GM23248 (cell line): ENCODE results near the gene KCNG2. TPM values are rescaled to one million over a fixed set of nuclear protein-coding genes. Genes with fewer than 3 reads are reported as not detected.

Experiments
- DNase-seq: peaks from one replicate; pipeline ENCODE4 v3.0.0-alpha.2; 2015
- H2AFZ ChIP-seq: fragments of 200-600 bp; sonication (generic); 2 replicates; pipeline ENCODE4 v1.6.1; 2016; ENCODE audit warnings: antibody characterized with exemption
- H3F3A ChIP-seq: fragments of 200-600 bp; sonication (generic); 2 replicates; pipeline ENCODE4 v1.6.1; 2016; ENCODE audit warnings: mild to moderate bottlenecking, antibody characterized with exemption, mixed run types; ENCODE audit not compliant: insufficient read depth
- H3K27ac ChIP-seq: fragments of 200-600 bp; sonication (generic); 2 replicates; pipeline ENCODE4 v1.5.1; 2016; ENCODE audit warnings: mild to moderate bottlenecking
- H3K27me3 ChIP-seq: fragments of 200-600 bp; sonication (generic); replicated peaks from 2 replicates; pipeline ENCODE4 v1.6.1; 2016; ENCODE audit warnings: mild to moderate bottlenecking; ENCODE audit not compliant: insufficient read depth
- H3K36me3 ChIP-seq: fragments of 200-600 bp; sonication (generic); 2 replicates; pipeline ENCODE4 v1.6.1; 2016; ENCODE audit warnings: low read depth, mild to moderate bottlenecking
- H3K4me1 ChIP-seq: fragments of 200-600 bp; sonication (generic); 2 replicates; pipeline ENCODE4 v1.6.1; 2016; ENCODE audit warnings: mild to moderate bottlenecking; ENCODE audit not compliant: insufficient read depth
- H3K4me2 ChIP-seq: fragments of 200-600 bp; sonication (generic); one replicate; pipeline ENCODE4 v1.6.1; 2016; ENCODE audit warnings: mild to moderate bottlenecking; ENCODE audit not compliant: unreplicated experiment
- H3K4me3 ChIP-seq: fragments of 200-600 bp; sonication (generic); 2 replicates; pipeline ENCODE4 v1.5.1; 2016; ENCODE audit warnings: mild to moderate bottlenecking
- H3K79me2 ChIP-seq: fragments of 200-600 bp; sonication (generic); 2 replicates; pipeline ENCODE4 v1.6.1; 2016; ENCODE audit warnings: mild to moderate bottlenecking; ENCODE audit not compliant: insufficient read depth
- H3K9ac ChIP-seq: fragments of 200-600 bp; sonication (generic); 2 replicates; pipeline ENCODE4 v1.6.1; 2016; ENCODE audit warnings: mild to moderate bottlenecking
- H3K9me2 ChIP-seq: fragments of 200-600 bp; sonication (generic); 2 replicates; pipeline ENCODE4 v1.6.1; 2016; ENCODE audit warnings: mixed run types, mild to moderate bottlenecking, moderate library complexity; ENCODE audit not compliant: insufficient read depth
- H3K9me3 ChIP-seq: fragments of 200-600 bp; sonication (generic); one replicate; pipeline ENCODE4 v1.6.1; 2017; ENCODE audit warnings: low read depth
- H4K20me1 ChIP-seq: fragments of 200-600 bp; sonication (generic); 2 replicates; pipeline ENCODE4 v1.6.0; 2016; ENCODE audit not compliant: insufficient read depth
- EZH2 ChIP-seq: fragments of 200-600 bp; sonication (generic); IDR thresholded peaks from 2 replicates; pipeline ENCODE4 v1.6.1; 2018; ENCODE audit warnings: antibody characterized with exemption, mild to moderate bottlenecking; ENCODE audit not compliant: insufficient read depth, poor library complexity, severe bottlenecking
- EZH2phosphoT487 ChIP-seq: fragments of 200-600 bp; sonication (generic); IDR thresholded peaks from 2 replicates; pipeline ENCODE4 v1.6.1; 2018; ENCODE audit warnings: antibody characterized with exemption, moderate library complexity, mild to moderate bottlenecking, low read depth; ENCODE audit not compliant: insufficient read depth
- WGBS, 2 experiments: methylation state at CpG; one replicate each; pipeline ENCODE4 v1.1.6; 2015 to 2017; ENCODE audit warnings: low lambda C conversion rate in 2 of 2, low coverage in 1 of 2; ENCODE audit errors: missing lambda C conversion rate in 2 of 2; 5-methylcytosine and 5-hydroxymethylcytosine counted together
- in situ Hi-C: fragments of 300-500 bp; cut with MboI; formaldehyde crosslinking; loops from 2 replicates; pipeline ENCODE4 v1.15.0; 2020
- polyA plus RNA-seq: library from polyadenylated mRNA; unstranded; fragments of >200 nt; fragmentation: Nextera tagmentation; extraction: Ambion mirVana; gene quantifications from 2 replicates; pipeline ENCODE4 v1.2.1, GENCODE V29; 2016
- total RNA-seq: library from RNA; depleted of rRNA; stranded (reverse); fragments of >200 nt; shearing (Covaris generic); gene quantifications from 2 replicates; pipeline ENCODE4 v1.2.3, GENCODE V29; 2014

KCNG2 gene
- total and polyA plus RNA-seq, 2 experiments from 2014 or later, result not detected

GRCh38 chr18:79897940-79898625 is 100.3 kb downstream of the KCNG2 start:
- no peaks in the 10 kb centered on the region for H3K9me2 ChIP-seq
- H3K27me3 ChIP-seq, result no peaks in the 10 kb centered on the region
- no peak overlapping the region for H3K4me3 ChIP-seq
- peaks cover 29% of the 10 kb centered on the region for H3F3A ChIP-seq
- TF ChIP-seq EZH2 (no peak), EZH2phosphoT487 (no peak)
- WGBS, 2 experiments, result 97 to 98% methylated on average over 14 to 15 of the region's 15 CpGs
- no peak overlapping the region for H3K4me2 ChIP-seq
- no peak overlapping the region for H3K9ac ChIP-seq
- no peak overlapping the region for H3K27ac ChIP-seq
- no peaks in the 10 kb centered on the region for H4K20me1 ChIP-seq
- H3K36me3 ChIP-seq, result no peaks in the 10 kb centered on the region
- H2AFZ ChIP-seq, result no peak overlapping the region
- in situ Hi-C loops, result no loop called here
- H3K4me1 ChIP-seq, result no peaks in the 10 kb centered on the region
- no peaks in the 10 kb centered on the region for H3K79me2 ChIP-seq
- H3K9me3 ChIP-seq, result peaks cover 2% of the 10 kb centered on the region
- no peak for DNase-seq

GRCh38 chr18:79898952-79899608 is 101.3 kb downstream of the KCNG2 start:
- Histone ChIP-seq H3K27me3 (no peaks in the 10 kb centered on the region), H3K4me3 (no peak overlapping the region), H3K9me3 (peaks cover 2% of the 10 kb centered on the region), H3K9ac (no peak overlapping the region), H3K4me1 (no peaks in the 10 kb centered on the region), H3K9me2 (no peaks in the 10 kb centered on the region), H3K27ac (no peak overlapping the region), H3K4me2 (no peak overlapping the region), H3K79me2 (no peaks in the 10 kb centered on the region), H3F3A (peaks cover 29% of the 10 kb centered on the region), H4K20me1 (no peaks in the 10 kb centered on the region), H3K36me3 (no peaks in the 10 kb centered on the region), H2AFZ (no peak overlapping the region)
- in situ Hi-C loops, result no loop called here
- DNase-seq, result no peak
- WGBS, 2 experiments, result 87 to 91% methylated on average over 54 to 67 of the region's 70 CpGs
- TF ChIP-seq EZH2phosphoT487, result no peak

- Histone ChIP-seq H2AFZ (no peak overlapping the region), H3K4me3 (no peak overlapping the region), H3K27me3 (no peaks in the 10 kb centered on the region), H4K20me1 (no peaks in the 10 kb centered on the region), H3K36me3 (no peaks in the 10 kb centered on the region), H3K4me2 (no peak overlapping the region), H3F3A (peaks cover 25% of the 10 kb centered on the region), H3K79me2 (no peaks in the 10 kb centered on the region), H3K27ac (no peak overlapping the region), H3K9ac (no peak overlapping the region), H3K9me2 (no peaks in the 10 kb centered on the region), H3K4me1 (no peaks in the 10 kb centered on the region), H3K9me3 (peaks cover 2% of the 10 kb centered on the region)
- 91 to 92% methylated on average over 44 to 53 of the region's 53 CpGs for WGBS, 2 experiments
- DNase-seq, result no peak
- in situ Hi-C loops, result no loop called here
- no peak for TF ChIP-seq EZH2
These were observed 102.1 kb downstream of the KCNG2 start for GRCh38 chr18:79899609-79900445.

- no peak overlapping the region for H3K27ac ChIP-seq
- DNase-seq, result no peak
- H3K4me2 ChIP-seq, result no peak overlapping the region
- TF ChIP-seq EZH2phosphoT487, result no peak
- no peaks in the 10 kb centered on the region for H3K4me1 ChIP-seq
- H3K9me2 ChIP-seq, result no peaks in the 10 kb centered on the region
- no peak overlapping the region for H2AFZ ChIP-seq
- H3K27me3 ChIP-seq, result no peaks in the 10 kb centered on the region
- no peaks in the 10 kb centered on the region for H3K79me2 ChIP-seq
- no peaks in the 10 kb centered on the region for H4K20me1 ChIP-seq
- H3F3A ChIP-seq, result peaks cover 18% of the 10 kb centered on the region
- WGBS, 2 experiments, result 92 to 93% methylated on average over 26 to 28 of the region's 28 CpGs
- H3K4me3 ChIP-seq, result no peak overlapping the region
- H3K9me3 ChIP-seq, result peaks cover 2% of the 10 kb centered on the region
- H3K9ac ChIP-seq, result no peak overlapping the region
- no peaks in the 10 kb centered on the region for H3K36me3 ChIP-seq
- in situ Hi-C loops, result no loop called here
These were observed 103.2 kb downstream of the KCNG2 start for GRCh38 chr18:79900610-79901570.
